WTC11 (cell line): ENCODE results near the gene SPDEF. TPM values are rescaled to one million over a fixed set of nuclear protein-coding genes. Genes with fewer than 3 reads are reported as not detected.

Experiments
- ATAC-seq: fragments of 200-7000 bp; cut with Tn5 transposase; 2 replicates; pipeline ENCODE4 v1.10.0; 2021; ENCODE audit warnings: mild to moderate bottlenecking, moderate library complexity
- CTCF ChIA-PET: fragments of 300-600 bp; sonication (Branson Sonifier 250); formaldehyde crosslinking; loops from one replicate; lab custom pipeline; 2021; ENCODE audit warnings: antibody characterized with exemption; lab: Charles Lee
- POLR2A ChIA-PET: fragments of 350-600 bp; sonication (Branson Sonifier 250); formaldehyde crosslinking; loops from one replicate; lab custom pipeline; 2021; ENCODE audit warnings: antibody characterized with exemption; lab: Charles Lee
- DNase-seq: peaks from one replicate; pipeline ENCODE4 v3.0.0; 2021; ENCODE audit warnings: low spot score
- H3K27ac Mint-ChIP-seq: 2 replicates; pipeline ENCODE4 v1.8.0; 2021; ENCODE audit warnings: mixed read lengths
- H3K27me3 Mint-ChIP-seq: 2 replicates; pipeline ENCODE4 v1.8.0; 2021; ENCODE audit warnings: low read depth, mild to moderate bottlenecking, moderate library complexity, mixed read lengths
- H3K36me3 Mint-ChIP-seq: 2 replicates; pipeline ENCODE4 v1.8.0; 2021; ENCODE audit warnings: mixed read lengths
- H3K4me1 Mint-ChIP-seq: 2 replicates; pipeline ENCODE4 v1.8.0; 2022; ENCODE audit warnings: mixed read lengths
- H3K4me3 Mint-ChIP-seq: 2 replicates; pipeline ENCODE4 v1.8.0; 2021; ENCODE audit warnings: mild to moderate bottlenecking, moderate library complexity, mixed read lengths
- H3K9me3 Mint-ChIP-seq: 2 replicates; pipeline ENCODE4 v1.8.0; 2021; ENCODE audit warnings: mixed read lengths
- ATF1 ChIP-seq: sonication (generic); formaldehyde crosslinking; IDR thresholded peaks from 2 replicates; pipeline ENCODE4 v1.8.1; 2023; ENCODE audit warnings: mild to moderate bottlenecking, moderate library complexity, missing genetic modification reagents
- ETV6 ChIP-seq: sonication (generic); formaldehyde crosslinking; IDR thresholded peaks from 2 replicates; pipeline ENCODE4 v1.8.1; 2022; ENCODE audit warnings: mild to moderate bottlenecking, missing genetic modification reagents
- IRF2 ChIP-seq: sonication (generic); formaldehyde crosslinking; IDR thresholded peaks from 2 replicates; pipeline ENCODE4 v1.8.0; 2022; ENCODE audit warnings: low read depth, missing genetic modification reagents, borderline replicate concordance
- KAT7 ChIP-seq: sonication (generic); formaldehyde crosslinking; IDR thresholded peaks from 2 replicates; pipeline ENCODE4 v1.8.1; 2023; ENCODE audit warnings: missing genetic modification reagents, mild to moderate bottlenecking, borderline replicate concordance
- NR1H2 ChIP-seq: sonication (generic); formaldehyde crosslinking; IDR thresholded peaks from 2 replicates; pipeline ENCODE4 v1.9.0; 2021; ENCODE audit warnings: mild to moderate bottlenecking, moderate library complexity, missing genetic modification reagents
- TEAD4 ChIP-seq: sonication (generic); formaldehyde crosslinking; IDR thresholded peaks from 2 replicates; pipeline ENCODE4 v1.8.0; 2022; ENCODE audit warnings: mild to moderate bottlenecking, missing genetic modification reagents
- ZNF121 ChIP-seq: sonication (generic); formaldehyde crosslinking; IDR thresholded peaks from 2 replicates; pipeline ENCODE4 v1.8.0; 2023; ENCODE audit warnings: missing genetic modification reagents
- ZNF219 ChIP-seq: sonication (generic); formaldehyde crosslinking; IDR thresholded peaks from 2 replicates; pipeline ENCODE4 v1.8.0; 2023; ENCODE audit warnings: missing genetic modification reagents, mild to moderate bottlenecking, borderline replicate concordance
- ZNF232 ChIP-seq: sonication (generic); formaldehyde crosslinking; IDR thresholded peaks from 2 replicates; pipeline ENCODE4 v1.8.0; 2022; ENCODE audit warnings: mild to moderate bottlenecking, missing genetic modification reagents
- ZNF423 ChIP-seq: fragments of 250-450 bp; sonication (Bioruptor Pico); IDR thresholded peaks from 2 replicates; pipeline ENCODE4 v2.1.2; 2022; ENCODE audit warnings: mild to moderate bottlenecking, moderate library complexity
- ZNF671 ChIP-seq: fragments of 250-450 bp; sonication (Bioruptor Pico); IDR thresholded peaks from 2 replicates; pipeline ENCODE4 v1.8.0; 2021; ENCODE audit warnings: mild to moderate bottlenecking
- total RNA-seq: library from RNA; stranded (reverse); gene quantifications from 3 replicates; pipeline ENCODE4 v1.2.3, GENCODE V29; 2021
- TF ChIP-seq, protein P1 (sequence below): sonication (generic); formaldehyde crosslinking; IDR thresholded peaks from 2 replicates; pipeline ENCODE4 v1.8.0; 2023; ENCODE audit warnings: missing genetic modification reagents
- TF ChIP-seq, protein P2 (sequence below): sonication (generic); formaldehyde crosslinking; conservative IDR thresholded peaks from 2 replicates; pipeline ENCODE4 v1.8.1; 2022; ENCODE audit warnings: mild to moderate bottlenecking, missing genetic modification reagents
- TF ChIP-seq, protein P3 (sequence below): sonication (generic); formaldehyde crosslinking; IDR thresholded peaks from 2 replicates; pipeline ENCODE4 v1.8.1; 2023; ENCODE audit warnings: mild to moderate bottlenecking, missing genetic modification reagents, borderline replicate concordance
- TF ChIP-seq, protein P4 (sequence below): fragments of 250-450 bp; sonication (Bioruptor Pico); IDR thresholded peaks from 2 replicates; pipeline ENCODE4 v1.8.0; 2021; ENCODE audit warnings: mild to moderate bottlenecking
- TF ChIP-seq, protein P5 (sequence below): sonication (generic); formaldehyde crosslinking; IDR thresholded peaks from 2 replicates; pipeline ENCODE4 v1.8.1; 2023; ENCODE audit warnings: mild to moderate bottlenecking, missing genetic modification reagents
- TF ChIP-seq, protein P6 (sequence below): fragments of 250-450 bp; sonication (Bioruptor Pico); IDR thresholded peaks from 2 replicates; pipeline ENCODE4 v2.1.2; 2022; ENCODE audit warnings: mild to moderate bottlenecking, moderate library complexity

The SPDEF gene
- total RNA-seq, 1 experiment from 2014 or later = 0.72 TPM

DNA sequence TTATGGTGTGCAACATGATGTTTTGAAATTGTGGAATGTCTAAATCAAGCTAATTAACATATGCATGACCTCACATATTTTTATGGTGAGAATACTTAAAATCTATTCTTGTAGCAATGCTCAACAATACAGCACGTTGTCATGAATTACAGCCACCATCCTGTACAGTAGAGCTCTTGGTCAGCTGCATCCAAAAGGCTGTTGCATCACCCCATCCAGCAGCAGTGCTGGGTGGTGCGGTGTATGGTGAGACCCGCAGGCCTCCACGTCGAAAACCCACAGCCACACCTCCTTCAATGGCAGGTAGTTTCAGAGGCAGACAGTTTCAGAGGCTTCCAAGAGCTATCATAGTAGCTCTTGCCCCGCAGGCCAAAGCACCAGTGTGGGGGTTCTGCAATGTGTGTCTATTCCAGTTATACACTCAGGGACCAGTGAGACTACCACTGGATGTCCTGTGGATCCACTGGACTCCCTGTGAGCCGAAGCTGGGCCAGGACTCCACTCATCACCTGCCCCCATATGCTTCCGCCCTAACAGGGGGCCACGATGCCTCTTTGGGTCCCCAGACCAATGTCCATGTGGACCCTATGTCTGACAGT, 66.8 kb downstream of the SPDEF start:
- H3K27me3 Mint-ChIP-seq = no peaks in the 10 kb centered on the region
- no peak for TF ChIP-seq ZNF121
- TF ChIP-seq, protein P1, sequence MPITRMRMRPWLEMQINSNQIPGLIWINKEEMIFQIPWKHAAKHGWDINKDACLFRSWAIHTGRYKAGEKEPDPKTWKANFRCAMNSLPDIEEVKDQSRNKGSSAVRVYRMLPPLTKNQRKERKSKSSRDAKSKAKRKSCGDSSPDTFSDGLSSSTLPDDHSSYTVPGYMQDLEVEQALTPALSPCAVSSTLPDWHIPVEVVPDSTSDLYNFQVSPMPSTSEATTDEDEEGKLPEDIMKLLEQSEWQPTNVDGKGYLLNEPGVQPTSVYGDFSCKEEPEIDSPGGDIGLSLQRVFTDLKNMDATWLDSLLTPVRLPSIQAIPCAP (CRISPR knock-in tag) = no peak
- TF ChIP-seq IRF2 = no peak
- TF ChIP-seq ZNF219 (CRISPR knock-in tag) = no peak
- TF ChIP-seq ZNF423 = no peak
- TF ChIP-seq, protein P2, sequence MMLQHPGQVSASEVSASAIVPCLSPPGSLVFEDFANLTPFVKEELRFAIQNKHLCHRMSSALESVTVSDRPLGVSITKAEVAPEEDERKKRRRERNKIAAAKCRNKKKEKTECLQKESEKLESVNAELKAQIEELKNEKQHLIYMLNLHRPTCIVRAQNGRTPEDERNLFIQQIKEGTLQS (CRISPR knock-in tag) = no peak
- TF ChIP-seq KAT7 = no peak
- TF ChIP-seq, protein P3, sequence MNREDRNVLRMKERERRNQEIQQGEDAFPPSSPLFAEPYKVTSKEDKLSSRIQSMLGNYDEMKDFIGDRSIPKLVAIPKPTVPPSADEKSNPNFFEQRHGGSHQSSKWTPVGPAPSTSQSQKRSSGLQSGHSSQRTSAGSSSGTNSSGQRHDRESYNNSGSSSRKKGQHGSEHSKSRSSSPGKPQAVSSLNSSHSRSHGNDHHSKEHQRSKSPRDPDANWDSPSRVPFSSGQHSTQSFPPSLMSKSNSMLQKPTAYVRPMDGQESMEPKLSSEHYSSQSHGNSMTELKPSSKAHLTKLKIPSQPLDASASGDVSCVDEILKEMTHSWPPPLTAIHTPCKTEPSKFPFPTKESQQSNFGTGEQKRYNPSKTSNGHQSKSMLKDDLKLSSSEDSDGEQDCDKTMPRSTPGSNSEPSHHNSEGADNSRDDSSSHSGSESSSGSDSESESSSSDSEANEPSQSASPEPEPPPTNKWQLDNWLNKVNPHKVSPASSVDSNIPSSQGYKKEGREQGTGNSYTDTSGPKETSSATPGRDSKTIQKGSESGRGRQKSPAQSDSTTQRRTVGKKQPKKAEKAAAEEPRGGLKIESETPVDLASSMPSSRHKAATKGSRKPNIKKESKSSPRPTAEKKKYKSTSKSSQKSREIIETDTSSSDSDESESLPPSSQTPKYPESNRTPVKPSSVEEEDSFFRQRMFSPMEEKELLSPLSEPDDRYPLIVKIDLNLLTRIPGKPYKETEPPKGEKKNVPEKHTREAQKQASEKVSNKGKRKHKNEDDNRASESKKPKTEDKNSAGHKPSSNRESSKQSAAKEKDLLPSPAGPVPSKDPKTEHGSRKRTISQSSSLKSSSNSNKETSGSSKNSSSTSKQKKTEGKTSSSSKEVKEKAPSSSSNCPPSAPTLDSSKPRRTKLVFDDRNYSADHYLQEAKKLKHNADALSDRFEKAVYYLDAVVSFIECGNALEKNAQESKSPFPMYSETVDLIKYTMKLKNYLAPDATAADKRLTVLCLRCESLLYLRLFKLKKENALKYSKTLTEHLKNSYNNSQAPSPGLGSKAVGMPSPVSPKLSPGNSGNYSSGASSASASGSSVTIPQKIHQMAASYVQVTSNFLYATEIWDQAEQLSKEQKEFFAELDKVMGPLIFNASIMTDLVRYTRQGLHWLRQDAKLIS = no peak
- TF ChIP-seq TEAD4 (CRISPR knock-in tag) = no peak
- TF ChIP-seq, protein P4, sequence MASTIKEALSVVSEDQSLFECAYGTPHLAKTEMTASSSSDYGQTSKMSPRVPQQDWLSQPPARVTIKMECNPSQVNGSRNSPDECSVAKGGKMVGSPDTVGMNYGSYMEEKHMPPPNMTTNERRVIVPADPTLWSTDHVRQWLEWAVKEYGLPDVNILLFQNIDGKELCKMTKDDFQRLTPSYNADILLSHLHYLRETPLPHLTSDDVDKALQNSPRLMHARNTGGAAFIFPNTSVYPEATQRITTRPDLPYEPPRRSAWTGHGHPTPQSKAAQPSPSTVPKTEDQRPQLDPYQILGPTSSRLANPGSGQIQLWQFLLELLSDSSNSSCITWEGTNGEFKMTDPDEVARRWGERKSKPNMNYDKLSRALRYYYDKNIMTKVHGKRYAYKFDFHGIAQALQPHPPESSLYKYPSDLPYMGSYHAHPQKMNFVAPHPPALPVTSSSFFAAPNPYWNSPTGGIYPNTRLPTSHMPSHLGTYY = no peak
- no peak for TF ChIP-seq NR1H2 (CRISPR knock-in tag)
- no peak for TF ChIP-seq ETV6
- no peak for TF ChIP-seq ATF1
- no peak for TF ChIP-seq ZNF671 (CRISPR knock-in tag)
- TF ChIP-seq, protein P5, sequence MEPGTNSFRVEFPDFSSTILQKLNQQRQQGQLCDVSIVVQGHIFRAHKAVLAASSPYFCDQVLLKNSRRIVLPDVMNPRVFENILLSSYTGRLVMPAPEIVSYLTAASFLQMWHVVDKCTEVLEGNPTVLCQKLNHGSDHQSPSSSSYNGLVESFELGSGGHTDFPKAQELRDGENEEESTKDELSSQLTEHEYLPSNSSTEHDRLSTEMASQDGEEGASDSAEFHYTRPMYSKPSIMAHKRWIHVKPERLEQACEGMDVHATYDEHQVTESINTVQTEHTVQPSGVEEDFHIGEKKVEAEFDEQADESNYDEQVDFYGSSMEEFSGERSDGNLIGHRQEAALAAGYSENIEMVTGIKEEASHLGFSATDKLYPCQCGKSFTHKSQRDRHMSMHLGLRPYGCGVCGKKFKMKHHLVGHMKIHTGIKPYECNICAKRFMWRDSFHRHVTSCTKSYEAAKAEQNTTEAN (CRISPR knock-in tag) = no peak
- no peak for TF ChIP-seq ZNF232
- TF ChIP-seq, protein P6, sequence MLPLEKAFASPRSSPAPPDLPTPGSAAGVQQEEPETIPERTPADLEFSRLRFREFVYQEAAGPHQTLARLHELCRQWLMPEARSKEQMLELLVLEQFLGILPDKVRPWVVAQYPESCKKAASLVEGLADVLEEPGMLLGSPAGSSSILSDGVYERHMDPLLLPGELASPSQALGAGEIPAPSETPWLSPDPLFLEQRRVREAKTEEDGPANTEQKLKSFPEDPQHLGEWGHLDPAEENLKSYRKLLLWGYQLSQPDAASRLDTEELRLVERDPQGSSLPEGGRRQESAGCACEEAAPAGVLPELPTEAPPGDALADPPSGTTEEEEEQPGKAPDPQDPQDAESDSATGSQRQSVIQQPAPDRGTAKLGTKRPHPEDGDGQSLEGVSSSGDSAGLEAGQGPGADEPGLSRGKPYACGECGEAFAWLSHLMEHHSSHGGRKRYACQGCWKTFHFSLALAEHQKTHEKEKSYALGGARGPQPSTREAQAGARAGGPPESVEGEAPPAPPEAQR (CRISPR knock-in tag) = no peak
- CTCF ChIA-PET = no interaction called here
- no peak overlapping the region for H3K4me3 Mint-ChIP-seq
- no peak for DNase-seq
- ATAC-seq = no peak
- no peak overlapping the region for H3K27ac Mint-ChIP-seq
- peaks cover 12% of the 10 kb centered on the region for H3K4me1 Mint-ChIP-seq
- peaks cover 4% of the 10 kb centered on the region; the same call in 1 of the 2 replicates for H3K9me3 Mint-ChIP-seq
- POLR2A ChIA-PET = no interaction called here
- no peaks in the 10 kb centered on the region for H3K36me3 Mint-ChIP-seq

Other genes with a start within 250 kb of the SPDEF start
- gene NUDT3, start 163.7 kb downstream of the SPDEF start, total RNA-seq = 24.6 to 30.0 TPM (median 24.8 TPM) in 3 replicates
- 2,184 to 2,437 TPM (median 2,411 TPM) in 3 replicates for gene RPS10, start 130.3 kb downstream of the SPDEF start, total RNA-seq
- gene PACSIN1, start 90.3 kb downstream of the SPDEF start, total RNA-seq = 10.6 to 12.6 TPM (median 10.7 TPM) in 3 replicates
- 60.4 to 75.5 TPM (median 63.9 TPM) in 3 replicates for gene ILRUN, start 140.4 kb upstream of the SPDEF start, total RNA-seq
- gene SNRPC, start 201.2 kb upstream of the SPDEF start, total RNA-seq = 182 to 194 TPM (median 191 TPM) in 3 replicates
- 17.2 to 18.7 TPM (median 17.8 TPM) in 3 replicates for gene BLTP3A, start 235.8 kb upstream of the SPDEF start, total RNA-seq